Measurements from ENCODE around the gene KCNH6.

Gene KCNH6

GRCh38 chr17:63488851-63489250, 34.3 kb upstream of the KCNH6 start:
- DNase-seq (ENCODE audit: low spot score): no peak

- DNase-seq (ENCODE audit: low spot score): no peak
Measured at GRCh38 chr17:63489291-63489690, 33.9 kb upstream of the KCNH6 start.

- DNase-seq (ENCODE audit: low spot score): no peak
Measured at GRCh38 chr17:63490329-63490728, 32.8 kb upstream of the KCNH6 start.

- no peak for DNase-seq (ENCODE audit: low spot score)
Measured at GRCh38 chr17:63490858-63491400, 32.2 kb upstream of the KCNH6 start.

- DNase-seq (ENCODE audit: low spot score): no peak
Measured at GRCh38 chr17:63491413-63491812, 31.7 kb upstream of the KCNH6 start.

GRCh38 chr17:63491977-63492618, 31.1 kb upstream of the KCNH6 start:
- no peak for DNase-seq (ENCODE audit: low spot score)

- DNase-seq (ENCODE audit: low spot score): no peak
Measured at GRCh38 chr17:63492940-63493339, 30.2 kb upstream of the KCNH6 start.

GRCh38 chr17:63493411-63493810, 29.7 kb upstream of the KCNH6 start:
- no peak for DNase-seq (ENCODE audit: low spot score)

GRCh38 chr17:63494300-63494928, 28.7 kb upstream of the KCNH6 start:
- no peak for DNase-seq (ENCODE audit: low spot score)

- no peak for DNase-seq (ENCODE audit: low spot score)
Measured at GRCh38 chr17:63495491-63495890, 27.7 kb upstream of the KCNH6 start.

- DNase-seq (ENCODE audit: low spot score): no peak
Measured at GRCh38 chr17:63496177-63496576, 27.0 kb upstream of the KCNH6 start.

GRCh38 chr17:63496663-63497400, 26.3 kb upstream of the KCNH6 start:
- DNase-seq (ENCODE audit: low spot score): no peak

GRCh38 chr17:63497708-63498483, 25.3 kb upstream of the KCNH6 start:
- no peak for DNase-seq (ENCODE audit: low spot score)

- DNase-seq (ENCODE audit: low spot score): no peak
Measured at GRCh38 chr17:63498626-63499195, 24.4 kb upstream of the KCNH6 start.

GRCh38 chr17:63500543-63501390, 22.4 kb upstream of the KCNH6 start:
- no peak for DNase-seq (ENCODE audit: low spot score)

GRCh38 chr17:63503341-63503705, 19.8 kb upstream of the KCNH6 start:
- no peak for DNase-seq (ENCODE audit: low spot score)

- DNase-seq (ENCODE audit: low spot score): no peak
Measured at GRCh38 chr17:63504261-63504660, 18.9 kb upstream of the KCNH6 start.

GRCh38 chr17:63505341-63505740, 17.8 kb upstream of the KCNH6 start:
- DNase-seq (ENCODE audit: low spot score): no peak

GRCh38 chr17:63506627-63507026, 16.5 kb upstream of the KCNH6 start:
- no peak for DNase-seq (ENCODE audit: low spot score)

- DNase-seq (ENCODE audit: low spot score): no peak
Measured at GRCh38 chr17:63511331-63511730, 11.8 kb upstream of the KCNH6 start.

GRCh38 chr17:63512388-63512787, 10.8 kb upstream of the KCNH6 start:
- no peak for DNase-seq (ENCODE audit: low spot score)

Data from ecto neural progenitor cell (in vitro differentiated cells).